ENCODE data around the gene CYREN. TPM values are rescaled to one million over a fixed set of nuclear protein-coding genes. Genes with fewer than 3 reads are reported as not detected.
A peak's percentile ranks its signal among the peaks of the same experiment; 100 is the strongest.

The CYREN gene
- total and polyA plus RNA-seq, 9 of the 15 experiments (the other 6 are each of a cell fraction or from before 2014, with no cell fraction given), result 13.9 to 108 (median 88.8) TPM

- TF ChIP-seq SRF (CRISPR knock-in tag; IDR thresholded peaks at IDR 0.05), result 0 out of 4 replicates have a peak, but pooled peaks of 1 of the 2 experiments have one; percentile 10
- 0 out of 2 replicates have a peak, but pooled peaks have one; percentile 32 for TF ChIP-seq DMBX1 (CRISPR knock-in tag; IDR thresholded peaks at IDR 0.05; ENCODE audit: borderline replicate concordance)
- no peak for TF ChIP-seq U2AF1 (optimal IDR thresholded peaks at IDR 0.05; ENCODE audit: low read depth, low read length)
- no peak for TF ChIP-seq RBM17 (IDR thresholded peaks at IDR 0.05; ENCODE audit: borderline replicate concordance, low read depth, low read length)
- no peak for TF ChIP-seq POLR2A (conservative IDR thresholded peaks at IDR 0.05)
- TF ChIP-seq, protein P1, sequence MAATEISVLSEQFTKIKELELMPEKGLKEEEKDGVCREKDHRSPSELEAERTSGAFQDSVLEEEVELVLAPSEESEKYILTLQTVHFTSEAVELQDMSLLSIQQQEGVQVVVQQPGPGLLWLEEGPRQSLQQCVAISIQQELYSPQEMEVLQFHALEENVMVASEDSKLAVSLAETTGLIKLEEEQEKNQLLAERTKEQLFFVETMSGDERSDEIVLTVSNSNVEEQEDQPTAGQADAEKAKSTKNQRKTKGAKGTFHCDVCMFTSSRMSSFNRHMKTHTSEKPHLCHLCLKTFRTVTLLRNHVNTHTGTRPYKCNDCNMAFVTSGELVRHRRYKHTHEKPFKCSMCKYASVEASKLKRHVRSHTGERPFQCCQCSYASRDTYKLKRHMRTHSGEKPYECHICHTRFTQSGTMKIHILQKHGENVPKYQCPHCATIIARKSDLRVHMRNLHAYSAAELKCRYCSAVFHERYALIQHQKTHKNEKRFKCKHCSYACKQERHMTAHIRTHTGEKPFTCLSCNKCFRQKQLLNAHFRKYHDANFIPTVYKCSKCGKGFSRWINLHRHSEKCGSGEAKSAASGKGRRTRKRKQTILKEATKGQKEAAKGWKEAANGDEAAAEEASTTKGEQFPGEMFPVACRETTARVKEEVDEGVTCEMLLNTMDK (IDR thresholded peaks at IDR 0.05; ENCODE audit: borderline replicate concordance, insufficient read depth, low read depth, low read length, poor library complexity, severe bottlenecking), result no peak
- TF ChIP-seq ZHX1 (conservative IDR thresholded peaks at IDR 0.05; ENCODE audit: low read length), result no peak
- peak; percentile 37; the same call in 1 of the 2 replicates for TF ChIP-seq HDAC2 (IDR thresholded peaks at IDR 0.05)
- TF ChIP-seq ELF4 (CRISPR knock-in tag; IDR thresholded peaks at IDR 0.05), result 0 out of 2 replicates have a peak, but pooled peaks have one; percentile 17
- no peak for TF ChIP-seq ZNF785 (CRISPR knock-in tag; IDR thresholded peaks at IDR 0.05)
- TF ChIP-seq, protein P2, sequence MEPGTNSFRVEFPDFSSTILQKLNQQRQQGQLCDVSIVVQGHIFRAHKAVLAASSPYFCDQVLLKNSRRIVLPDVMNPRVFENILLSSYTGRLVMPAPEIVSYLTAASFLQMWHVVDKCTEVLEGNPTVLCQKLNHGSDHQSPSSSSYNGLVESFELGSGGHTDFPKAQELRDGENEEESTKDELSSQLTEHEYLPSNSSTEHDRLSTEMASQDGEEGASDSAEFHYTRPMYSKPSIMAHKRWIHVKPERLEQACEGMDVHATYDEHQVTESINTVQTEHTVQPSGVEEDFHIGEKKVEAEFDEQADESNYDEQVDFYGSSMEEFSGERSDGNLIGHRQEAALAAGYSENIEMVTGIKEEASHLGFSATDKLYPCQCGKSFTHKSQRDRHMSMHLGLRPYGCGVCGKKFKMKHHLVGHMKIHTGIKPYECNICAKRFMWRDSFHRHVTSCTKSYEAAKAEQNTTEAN (CRISPR knock-in tag; IDR thresholded peaks at IDR 0.05), result no peak
- no peak for TF ChIP-seq NFIC (IDR thresholded peaks at IDR 0.05)
- no peak for TF ChIP-seq ETV1 (tag; conservative IDR thresholded peaks at IDR 0.05; ENCODE audit: low read depth)
- no peak for TF ChIP-seq ZC3H8 (IDR thresholded peaks at IDR 0.05)
- TF ChIP-seq SPI1 (IDR thresholded peaks at IDR 0.05; ENCODE audit: borderline replicate concordance, low read depth, low read length), result no peak
- no peak for TF ChIP-seq ZNF583 (CRISPR knock-in tag; IDR thresholded peaks at IDR 0.05)
- no peak for TF ChIP-seq ZNF239 (CRISPR knock-in tag; IDR thresholded peaks at IDR 0.05)
- TF ChIP-seq CSDE1 (IDR thresholded peaks at IDR 0.05), result no peak
- TF ChIP-seq, protein P3, sequence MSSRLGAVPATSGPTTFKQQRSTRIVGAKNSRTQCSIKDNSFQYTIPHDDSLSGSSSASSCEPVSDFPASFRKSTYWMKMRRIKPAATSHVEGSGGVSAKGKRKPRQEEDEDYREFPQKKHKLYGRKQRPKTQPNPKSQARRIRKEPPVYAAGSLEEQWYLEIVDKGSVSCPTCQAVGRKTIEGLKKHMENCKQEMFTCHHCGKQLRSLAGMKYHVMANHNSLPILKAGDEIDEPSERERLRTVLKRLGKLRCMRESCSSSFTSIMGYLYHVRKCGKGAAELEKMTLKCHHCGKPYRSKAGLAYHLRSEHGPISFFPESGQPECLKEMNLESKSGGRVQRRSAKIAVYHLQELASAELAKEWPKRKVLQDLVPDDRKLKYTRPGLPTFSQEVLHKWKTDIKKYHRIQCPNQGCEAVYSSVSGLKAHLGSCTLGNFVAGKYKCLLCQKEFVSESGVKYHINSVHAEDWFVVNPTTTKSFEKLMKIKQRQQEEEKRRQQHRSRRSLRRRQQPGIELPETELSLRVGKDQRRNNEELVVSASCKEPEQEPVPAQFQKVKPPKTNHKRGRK (tag; IDR thresholded peaks at IDR 0.05), result no peak
- TF ChIP-seq ZBTB33 (CRISPR knock-in tag; IDR thresholded peaks at IDR 0.05), result no peak
Observed at GRCh38 chr7:135210888-135211178, 40.3 kb upstream of the CYREN start (continued).
